Osteoblast (primary cell): ENCODE data around the gene GARIN5B. TPM values are rescaled to one million over a fixed set of nuclear protein-coding genes. Genes with fewer than 3 reads are reported as not detected.

Experiments used
- DNase-seq: peaks from one replicate; pipeline ENCODE4 v3.0.0; 2011; ENCODE audit warnings: low spot score, mixed read lengths; ENCODE audit not compliant: insufficient read length; ENCODE audit errors: missing footprints
- H2AFZ ChIP-seq: 2 replicates; pipeline ENCODE4 v1.6.0; 2011; ENCODE audit warnings: mild to moderate bottlenecking, low read length
- H3K27ac ChIP-seq: 2 replicates; pipeline ENCODE4 v1.5.1; 2011; ENCODE audit warnings: mild to moderate bottlenecking, low read depth, low read length, moderate library complexity
- H3K27me3 ChIP-seq: 2 replicates; pipeline ENCODE4 v1.6.0; 2012; ENCODE audit warnings: mild to moderate bottlenecking, control low read depth, inconsistent platforms, low read length, moderate library complexity; ENCODE audit not compliant: insufficient read depth
- H3K36me3 ChIP-seq: 2 replicates; pipeline ENCODE4 v1.5.1; 2011; ENCODE audit warnings: mild to moderate bottlenecking, low read length, control low read depth, moderate library complexity; ENCODE audit not compliant: insufficient read depth
- H3K4me1 ChIP-seq: 2 replicates; pipeline ENCODE4 v1.5.1; 2011; ENCODE audit warnings: mild to moderate bottlenecking, low read length, control low read depth, moderate library complexity; ENCODE audit not compliant: insufficient read depth
- H3K4me2 ChIP-seq: 2 replicates; pipeline ENCODE4 v1.6.0; 2011; ENCODE audit warnings: mild to moderate bottlenecking, low read length; ENCODE audit not compliant: insufficient read depth
- H3K4me3 ChIP-seq: fragments of 200-600 bp; sonication (generic); 3 replicates; pipeline ENCODE4 v1.5.1; 2012; ENCODE audit warnings: mild to moderate bottlenecking, low read length, inconsistent platforms; ENCODE audit not compliant: insufficient read depth
- H3K79me2 ChIP-seq: 2 replicates; pipeline ENCODE4 v1.6.0; 2012; ENCODE audit warnings: mild to moderate bottlenecking, low read length, control low read depth, inconsistent platforms; ENCODE audit not compliant: insufficient read depth
- H3K9me3 ChIP-seq: 2 replicates; pipeline ENCODE4 v1.5.1; 2011; ENCODE audit warnings: low read depth, low read length, control low read depth
- H4K20me1 ChIP-seq: 2 replicates; pipeline ENCODE4 v1.6.0; 2012; ENCODE audit warnings: mild to moderate bottlenecking, low read length, control low read depth; ENCODE audit not compliant: insufficient read depth
- total RNA-seq: library from RNA; depleted of rRNA; stranded (reverse); fragments of >200 nt; gene quantifications from 2 replicates; pipeline ENCODE4 v1.2.3, GENCODE V29; 2012
- TF ChIP-seq, protein P1 (sequence below): IDR thresholded peaks from 2 replicates; pipeline ENCODE4 v1.5.1; 2011; ENCODE audit warnings: mild to moderate bottlenecking, low read depth, low read length, moderate library complexity; ENCODE audit errors: extremely low read depth

Gene GARIN5B
- total RNA-seq, 1 donor: not detected

DNA sequence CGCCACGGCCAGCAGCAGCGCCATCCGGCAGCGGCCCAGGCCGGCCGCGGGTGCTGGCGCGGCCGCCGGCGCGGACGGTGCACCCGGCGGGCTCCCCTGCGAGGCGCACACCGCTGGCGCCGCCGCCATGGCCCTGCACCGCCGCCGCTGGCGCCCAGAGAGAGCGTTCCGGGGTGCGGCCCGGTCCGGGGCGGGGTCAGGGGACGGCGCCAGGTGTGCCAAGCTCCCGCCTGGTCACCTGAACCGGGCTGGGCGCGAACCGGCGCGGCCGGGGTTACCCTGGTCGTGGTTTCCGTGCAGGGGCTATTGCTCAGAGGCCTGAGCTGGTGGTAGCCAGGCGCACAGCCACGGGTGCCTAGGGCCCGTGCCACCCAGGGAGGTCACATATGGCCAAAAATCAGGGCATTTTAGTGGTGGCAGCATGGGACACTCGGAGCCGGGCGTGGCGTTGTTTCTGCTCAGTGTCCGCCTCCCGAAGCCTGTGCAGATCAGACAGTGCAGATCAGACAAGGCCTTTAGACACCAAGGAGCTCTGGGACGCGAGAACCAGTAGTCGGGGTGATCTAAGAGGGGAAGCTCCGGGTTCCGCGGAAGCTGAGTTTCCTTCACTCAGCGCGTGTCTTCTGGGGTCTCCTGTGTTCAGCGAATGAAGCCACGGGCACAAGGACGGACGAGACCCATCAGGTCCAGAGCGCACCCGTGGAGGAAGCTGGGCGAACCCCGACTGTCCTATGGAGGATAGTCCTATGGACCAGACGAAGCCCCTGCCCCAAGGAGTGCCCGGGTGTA is 21.3 kb upstream of the GARIN5B start, which contains the start of gene TMEM238:
TSS of gene TMEM238 (minus strand) at position 162 of the 789 bp plus-strand sequence. CDS start at position 129, 33 bp downstream.
- peaks cover 35% of the 10 kb centered on the region for H4K20me1 ChIP-seq
- peak; percentile 68 for DNase-seq
- H3K4me2 ChIP-seq: peak within 1 kb of the TSS; percentile 97
- H3K4me3 ChIP-seq: peak within 1 kb of the TSS; percentile 95
- no peaks in the 10 kb centered on the region for H3K9me3 ChIP-seq
- peaks cover 36% of the 10 kb centered on the region for H3K79me2 ChIP-seq
- no peaks in the 10 kb centered on the region for H3K27me3 ChIP-seq
- H2AFZ ChIP-seq: peak within 1 kb of the TSS; percentile 78
- H3K4me1 ChIP-seq: peaks cover 35% of the 10 kb centered on the region
- H3K27ac ChIP-seq: peak within 1 kb of the TSS; percentile 88
- TF ChIP-seq, protein P1, sequence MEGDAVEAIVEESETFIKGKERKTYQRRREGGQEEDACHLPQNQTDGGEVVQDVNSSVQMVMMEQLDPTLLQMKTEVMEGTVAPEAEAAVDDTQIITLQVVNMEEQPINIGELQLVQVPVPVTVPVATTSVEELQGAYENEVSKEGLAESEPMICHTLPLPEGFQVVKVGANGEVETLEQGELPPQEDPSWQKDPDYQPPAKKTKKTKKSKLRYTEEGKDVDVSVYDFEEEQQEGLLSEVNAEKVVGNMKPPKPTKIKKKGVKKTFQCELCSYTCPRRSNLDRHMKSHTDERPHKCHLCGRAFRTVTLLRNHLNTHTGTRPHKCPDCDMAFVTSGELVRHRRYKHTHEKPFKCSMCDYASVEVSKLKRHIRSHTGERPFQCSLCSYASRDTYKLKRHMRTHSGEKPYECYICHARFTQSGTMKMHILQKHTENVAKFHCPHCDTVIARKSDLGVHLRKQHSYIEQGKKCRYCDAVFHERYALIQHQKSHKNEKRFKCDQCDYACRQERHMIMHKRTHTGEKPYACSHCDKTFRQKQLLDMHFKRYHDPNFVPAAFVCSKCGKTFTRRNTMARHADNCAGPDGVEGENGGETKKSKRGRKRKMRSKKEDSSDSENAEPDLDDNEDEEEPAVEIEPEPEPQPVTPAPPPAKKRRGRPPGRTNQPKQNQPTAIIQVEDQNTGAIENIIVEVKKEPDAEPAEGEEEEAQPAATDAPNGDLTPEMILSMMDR: no peak
- H3K36me3 ChIP-seq: peaks cover 27% of the 10 kb centered on the region

DNA sequence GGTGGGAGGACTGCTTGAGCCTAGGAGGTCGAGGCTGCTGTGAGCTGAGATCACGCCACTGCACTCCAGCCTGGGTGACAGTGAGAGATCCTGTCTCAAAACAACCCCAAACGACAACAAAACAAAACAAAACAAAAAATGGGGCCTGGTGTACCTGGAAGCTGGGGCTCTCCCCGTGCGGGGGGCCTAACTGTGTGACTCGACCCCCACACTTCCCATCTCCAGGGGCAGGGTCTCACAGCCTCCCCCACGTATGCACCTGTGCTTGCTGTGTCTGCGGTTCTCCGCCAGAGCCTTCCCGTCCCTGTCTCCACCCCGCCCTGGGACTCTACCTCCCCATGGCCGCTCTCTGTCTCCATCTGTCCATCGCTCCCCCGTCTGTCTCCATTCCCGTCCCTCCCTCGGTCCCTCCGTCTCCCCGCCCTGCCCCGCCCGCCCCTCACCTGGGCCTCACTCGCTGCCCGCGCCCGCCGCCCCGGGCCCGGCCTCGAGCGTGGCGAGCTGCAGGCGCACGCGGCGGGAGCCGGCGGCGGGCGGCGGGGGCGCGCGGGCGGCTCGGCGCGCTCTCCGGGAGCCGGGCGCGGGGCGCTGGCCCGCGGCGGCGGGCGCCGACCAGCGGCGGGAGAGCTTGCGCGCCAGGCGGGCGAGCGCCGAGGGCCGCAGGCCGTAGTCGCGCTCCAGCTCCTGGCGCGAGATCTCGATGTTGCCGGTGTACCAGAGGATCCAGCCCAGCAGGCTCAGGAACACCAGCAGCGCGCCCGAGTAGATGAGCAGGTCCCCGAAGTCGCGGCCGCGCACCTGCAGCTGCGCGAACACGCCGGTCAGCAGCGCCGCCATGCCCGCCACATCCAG is 20.4 kb upstream of the GARIN5B start:
- H3K4me1 ChIP-seq: peaks cover 33% of the 10 kb centered on the region
- peak overlapping the region; percentile 65 for H3K4me3 ChIP-seq
- peak overlapping the region; percentile 78 for H2AFZ ChIP-seq
- peaks cover 28% of the 10 kb centered on the region for H3K79me2 ChIP-seq
- peaks cover 27% of the 10 kb centered on the region for H4K20me1 ChIP-seq
- peaks cover 19% of the 10 kb centered on the region for H3K36me3 ChIP-seq
- no peaks in the 10 kb centered on the region for H3K27me3 ChIP-seq
- TF ChIP-seq, protein P1: no peak
- DNase-seq: peak; percentile 98
- no peak overlapping the region for H3K27ac ChIP-seq
- no peaks in the 10 kb centered on the region for H3K9me3 ChIP-seq
- H3K4me2 ChIP-seq: peak overlapping the region; percentile 97

DNA sequence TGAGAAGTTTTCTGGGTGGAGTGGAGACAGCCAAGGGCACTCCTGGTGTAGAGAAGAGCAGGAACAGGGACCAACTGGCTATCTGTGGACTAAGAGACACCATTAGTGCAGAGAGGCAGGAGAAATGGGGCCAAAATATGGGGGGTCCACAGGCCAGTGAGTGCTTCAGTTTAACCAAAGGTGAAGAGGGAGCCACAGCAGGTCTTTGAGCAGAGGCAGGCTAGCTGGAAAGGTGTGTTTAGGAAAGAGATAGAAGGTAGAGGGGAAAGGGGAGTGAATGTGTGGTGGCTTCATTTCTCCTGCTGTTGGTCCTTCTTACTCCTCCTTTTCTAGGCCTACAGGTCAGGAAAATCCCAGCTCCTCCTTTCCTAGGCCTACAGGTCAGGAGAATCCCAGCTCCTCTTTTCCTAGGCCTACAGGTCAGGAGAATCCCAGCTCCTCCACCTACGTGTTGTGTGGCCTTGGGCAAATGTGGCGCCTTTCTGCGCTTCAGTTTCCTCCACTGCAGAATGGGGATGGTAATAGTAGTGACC is 19.5 kb upstream of the GARIN5B start:
- DNase-seq: no peak
- peaks cover 19% of the 10 kb centered on the region for H3K79me2 ChIP-seq
- H3K27ac ChIP-seq: no peak overlapping the region
- H2AFZ ChIP-seq: no peak overlapping the region
- TF ChIP-seq, protein P1: no peak
- no peak overlapping the region for H3K4me2 ChIP-seq
- no peak overlapping the region for H3K4me3 ChIP-seq
- H3K4me1 ChIP-seq: peaks cover 24% of the 10 kb centered on the region
- no peaks in the 10 kb centered on the region for H3K9me3 ChIP-seq
- H4K20me1 ChIP-seq: peaks cover 18% of the 10 kb centered on the region
- H3K36me3 ChIP-seq: peaks cover 9% of the 10 kb centered on the region
- no peaks in the 10 kb centered on the region for H3K27me3 ChIP-seq
